ENCODE measurements around the gene LCN12. TPM values are rescaled to one million over a fixed set of nuclear protein-coding genes. Genes with fewer than 3 reads are reported as not detected.

LCN12 gene
- polyA plus RNA-seq, 1 of the 3 experiments (the other 2 are of a cell fraction) = 0.87 TPM

- WGBS (ENCODE audit: low lambda C conversion rate) = 18% methylated on average over 16 of the region's 74 CpGs
- H3K9ac ChIP-seq = peak within 1 kb of the TSS; percentile 80
- H3K4me1 ChIP-seq (ENCODE audit: control insufficient read depth in 1 of 2, insufficient read depth in 2 of 2, low read depth in 1 of 2, low read length in 1 of 2) = peaks cover 0 to 19% of the 10 kb centered on the region in 2 experiments; a peak in 1 of 4 replicates
- no peak within 1 kb of the TSS for H2AFZ ChIP-seq (ENCODE audit: low read depth)
- H3K9me3 ChIP-seq = no peaks in the 10 kb centered on the region
- DNase-seq = peak; percentile 100
- peaks cover 13% of the 10 kb centered on the region for H4K20me1 ChIP-seq (ENCODE audit: insufficient read depth)
- H3K4me3 ChIP-seq (ENCODE audit: low read depth in 2 of 2, low read length in 1 of 2) = peak within 1 kb of the TSS; percentile 77 to 94
- H3K79me2 ChIP-seq (ENCODE audit: insufficient read depth) = peaks cover 28% of the 10 kb centered on the region
- peak within 1 kb of the TSS; percentile 96 for H3K4me2 ChIP-seq
- H3F3A ChIP-seq (replicated peaks; ENCODE audit: insufficient read depth) = no peaks in the 10 kb centered on the region
- TF ChIP-seq FOSL2 (IDR thresholded peaks at IDR 0.05; ENCODE audit: borderline replicate concordance, low read depth) (no peak), SMC3 (IDR thresholded peaks at IDR 0.05; ENCODE audit: low read depth, low read length) (peak; percentile 17; the same call in 1 of the 2 replicates), FOXM1 (IDR thresholded peaks at IDR 0.05; ENCODE audit: low read depth) (no peak), IRF3 (IDR thresholded peaks at IDR 0.05; ENCODE audit: low read depth, low read length) (no peak), RAD21 (IDR thresholded peaks at IDR 0.05; ENCODE audit: low read length) (peak; percentile 39; the same call in 1 of the 2 replicates), CHD2 (IDR thresholded peaks at IDR 0.05; ENCODE audit: low read length, partially characterized antibody) (no peak), TAF1 (IDR thresholded peaks at IDR 0.05; ENCODE audit: borderline replicate concordance, low read depth, low read length) (peak; percentile 34; the same call in 1 of the 2 replicates), JUND (IDR thresholded peaks at IDR 0.05) (no peak), TEAD4 (IDR thresholded peaks at IDR 0.05; ENCODE audit: borderline replicate concordance, insufficient read depth) (no peak), RCOR1 (IDR thresholded peaks at IDR 0.05; ENCODE audit: low read length) (peak; percentile 62; the same call in 1 of the 2 replicates), USF2 (IDR thresholded peaks at IDR 0.05; ENCODE audit: borderline replicate concordance, low read depth, low read length) (no peak), ELF1 (IDR thresholded peaks at IDR 0.05) (peak; percentile 51; the same call in 1 of the 2 replicates), NFIC (IDR thresholded peaks at IDR 0.05; ENCODE audit: borderline replicate concordance) (no peak), SIN3A (IDR thresholded peaks at IDR 0.05; ENCODE audit: borderline replicate concordance, low read depth, low read length) (0 out of 2 replicates have a peak, but pooled peaks have one; percentile 24), MXI1 (IDR thresholded peaks at IDR 0.05; ENCODE audit: low read depth, low read length) (no peak), GABPA (IDR thresholded peaks at IDR 0.05; ENCODE audit: low read depth) (peak; percentile 57), NRF1 (IDR thresholded peaks at IDR 0.05; ENCODE audit: low read depth, low read length) (peak; percentile 92), MAX (IDR thresholded peaks at IDR 0.05; ENCODE audit: low read depth) (peak; percentile 59), EZH2phosphoT487 (IDR thresholded peaks at IDR 0.05; ENCODE audit: borderline replicate concordance, low read depth) (no peak), CTCF (IDR thresholded peaks at IDR 0.05) (peak; percentile 85), RFX5 (IDR thresholded peaks at IDR 0.05; ENCODE audit: low read length) (no peak), POLR2AphosphoS5 (IDR thresholded peaks at IDR 0.05; ENCODE audit: low read depth, low read length) (0 out of 2 replicates have a peak, but pooled peaks have one; percentile 35), GATA2 (CRISPR knock-in tag; IDR thresholded peaks at IDR 0.05) (no peak; the same call in 1 of the 2 replicates), YY1 (IDR thresholded peaks at IDR 0.05; ENCODE audit: low read depth) (peak; percentile 62; the same call in 1 of the 2 replicates), MEF2A (IDR thresholded peaks at IDR 0.05; ENCODE audit: borderline replicate concordance, low read depth) (no peak)
- peaks cover 6 to 33% of the 10 kb centered on the region in 2 experiments for H3K36me3 ChIP-seq (replicated peaks in 1 of 2; ENCODE audit: control insufficient read depth in 1 of 2, insufficient read depth in 2 of 2, low read length in 1 of 2)
- POLR2A ChIA-PET = interaction anchor here (1.2 kb wide), 2 partner anchors 47 to 52 kb away, joined by 3 to 4 read pairs; partner anchors contain the start of genes CLIC3 and PAXX
- H3K27me3 ChIP-seq (ENCODE audit: insufficient read depth) = no peaks in the 10 kb centered on the region
- peak within 1 kb of the TSS; percentile 22 to 86; a peak in 3 of 4 replicates for H3K27ac ChIP-seq (ENCODE audit: low read depth in 2 of 2, low read length in 1 of 2)
- H3K9me2 ChIP-seq = no peaks in the 10 kb centered on the region
- CTCF ChIA-PET = interaction anchor here (0.6 to 13.2 kb wide), 25 partner anchors 12 to 506 kb away, joined by 3 to 350 read pairs (median 4); partner anchors contain the start of genes ABCA2, CLIC3, FUT7 and LCN8
Measured at GRCh38 chr9:136944519-136945332, 7.3 kb upstream of the LCN12 start, which contains the start of the genes C8G and FBXW5. Gene C8G, plus strand, starts transcription at chr9:136945243. Its CDS starts 78 bp downstream, at chr9:136945321. Gene FBXW5, minus strand, starts transcription at chr9:136944738. Its CDS starts 655 bp downstream, at chr9:136944083.

All from SK-N-SH (cell line).